NB4 (cell line): ENCODE measurements around the gene TACC2.

ENCODE experiments used
- DNase-seq: peaks from one replicate; pipeline ENCODE4 v3.0.0; 2010; ENCODE audit warnings: low read depth
- H3K4me3 ChIP-seq: one replicate; pipeline ENCODE4 v1.5.1; 2011; ENCODE audit warnings: mild to moderate bottlenecking, low read depth, low read length, moderate library complexity
- MYC ChIP-seq: IDR thresholded peaks from 2 replicates; pipeline ENCODE4 v1.6.1; 2011; ENCODE audit warnings: low read depth, low read length
- POLR2A ChIP-seq: IDR thresholded peaks from 2 replicates; pipeline ENCODE4 v1.6.1; 2011; ENCODE audit warnings: mild to moderate bottlenecking; ENCODE audit not compliant: insufficient read length; ENCODE audit errors: extremely low read depth
- TF ChIP-seq, protein P1 (sequence below): IDR thresholded peaks from 2 replicates; pipeline ENCODE4 v1.6.1; 2011; ENCODE audit warnings: low read depth, low read length
- TF ChIP-seq, protein P2 (sequence below): IDR thresholded peaks from one replicate; pipeline ENCODE4 v1.5.1; 2012; ENCODE audit warnings: low read depth, low read length

TACC2 gene

DNA sequence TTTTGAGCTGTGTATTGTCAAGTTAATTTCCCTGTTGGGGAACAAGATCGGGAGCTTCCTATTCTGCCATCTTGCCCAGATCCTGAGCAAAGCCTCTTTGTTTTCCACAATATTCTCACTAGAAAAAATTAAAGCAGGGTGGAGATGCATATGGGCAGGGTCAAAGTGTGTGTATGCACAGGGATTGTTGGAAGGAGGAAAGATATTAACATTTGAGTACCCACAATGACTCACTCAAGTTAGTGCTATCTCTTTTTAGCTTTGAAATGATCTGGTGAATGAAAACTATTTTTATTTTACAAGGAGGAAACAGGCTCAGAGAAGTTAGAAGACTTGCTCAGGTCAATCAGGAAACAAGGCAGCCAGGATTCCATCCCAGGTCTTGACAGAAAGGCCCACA, 275.5 kb downstream of the TACC2 start:
- no peak for TF ChIP-seq MYC
- TF ChIP-seq, protein P1, sequence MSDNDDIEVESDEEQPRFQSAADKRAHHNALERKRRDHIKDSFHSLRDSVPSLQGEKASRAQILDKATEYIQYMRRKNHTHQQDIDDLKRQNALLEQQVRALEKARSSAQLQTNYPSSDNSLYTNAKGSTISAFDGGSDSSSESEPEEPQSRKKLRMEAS: no peak
- no peak overlapping the region for H3K4me3 ChIP-seq
- DNase-seq: no peak

DNA sequence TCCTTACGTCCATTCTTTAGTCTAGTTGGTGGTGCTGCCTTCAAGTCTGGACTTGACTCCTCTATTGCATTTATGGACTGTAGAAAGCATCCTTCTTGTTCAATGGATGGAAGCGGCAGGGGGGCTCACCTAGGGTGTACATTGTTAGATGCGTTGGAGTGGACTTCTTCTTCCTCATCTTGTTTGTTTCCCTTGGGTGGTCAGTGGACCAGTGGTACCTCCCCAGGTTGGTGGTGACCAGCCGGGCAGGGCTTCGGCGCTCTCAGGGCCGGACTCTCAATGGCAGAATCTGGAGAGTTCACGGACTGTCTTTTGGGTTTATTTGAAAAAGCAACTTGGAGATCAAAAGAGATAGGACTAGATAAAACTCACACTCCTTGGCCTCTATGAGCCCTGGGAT, 276.0 kb downstream of the TACC2 start:
- TF ChIP-seq POLR2A (no peak), MYC (no peak)
- TF ChIP-seq, protein P2, sequence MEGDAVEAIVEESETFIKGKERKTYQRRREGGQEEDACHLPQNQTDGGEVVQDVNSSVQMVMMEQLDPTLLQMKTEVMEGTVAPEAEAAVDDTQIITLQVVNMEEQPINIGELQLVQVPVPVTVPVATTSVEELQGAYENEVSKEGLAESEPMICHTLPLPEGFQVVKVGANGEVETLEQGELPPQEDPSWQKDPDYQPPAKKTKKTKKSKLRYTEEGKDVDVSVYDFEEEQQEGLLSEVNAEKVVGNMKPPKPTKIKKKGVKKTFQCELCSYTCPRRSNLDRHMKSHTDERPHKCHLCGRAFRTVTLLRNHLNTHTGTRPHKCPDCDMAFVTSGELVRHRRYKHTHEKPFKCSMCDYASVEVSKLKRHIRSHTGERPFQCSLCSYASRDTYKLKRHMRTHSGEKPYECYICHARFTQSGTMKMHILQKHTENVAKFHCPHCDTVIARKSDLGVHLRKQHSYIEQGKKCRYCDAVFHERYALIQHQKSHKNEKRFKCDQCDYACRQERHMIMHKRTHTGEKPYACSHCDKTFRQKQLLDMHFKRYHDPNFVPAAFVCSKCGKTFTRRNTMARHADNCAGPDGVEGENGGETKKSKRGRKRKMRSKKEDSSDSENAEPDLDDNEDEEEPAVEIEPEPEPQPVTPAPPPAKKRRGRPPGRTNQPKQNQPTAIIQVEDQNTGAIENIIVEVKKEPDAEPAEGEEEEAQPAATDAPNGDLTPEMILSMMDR: no peak
- TF ChIP-seq, protein P1: no peak
- H3K4me3 ChIP-seq: no peak overlapping the region
- DNase-seq: no peak

DNA sequence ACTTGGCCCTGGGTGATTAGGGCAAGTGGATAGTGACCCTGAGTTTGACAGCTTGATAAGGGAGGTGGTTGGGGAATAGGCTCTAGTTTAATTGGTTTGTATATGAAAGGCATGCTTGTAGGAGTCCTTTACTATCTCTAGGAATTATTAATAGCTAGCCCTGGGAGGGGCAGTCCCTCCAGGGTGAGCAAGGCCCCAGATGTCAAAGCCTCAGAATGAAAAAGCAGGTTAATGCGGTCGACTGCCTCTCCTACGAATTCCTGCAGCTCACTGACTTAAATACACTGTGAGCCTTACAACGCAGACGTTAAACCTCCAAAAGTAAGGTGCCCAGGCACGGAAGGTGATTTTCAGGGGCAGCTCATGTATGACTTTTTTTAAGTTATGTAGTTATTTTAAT, 276.9 kb downstream of the TACC2 start:
- DNase-seq: no peak

DNA sequence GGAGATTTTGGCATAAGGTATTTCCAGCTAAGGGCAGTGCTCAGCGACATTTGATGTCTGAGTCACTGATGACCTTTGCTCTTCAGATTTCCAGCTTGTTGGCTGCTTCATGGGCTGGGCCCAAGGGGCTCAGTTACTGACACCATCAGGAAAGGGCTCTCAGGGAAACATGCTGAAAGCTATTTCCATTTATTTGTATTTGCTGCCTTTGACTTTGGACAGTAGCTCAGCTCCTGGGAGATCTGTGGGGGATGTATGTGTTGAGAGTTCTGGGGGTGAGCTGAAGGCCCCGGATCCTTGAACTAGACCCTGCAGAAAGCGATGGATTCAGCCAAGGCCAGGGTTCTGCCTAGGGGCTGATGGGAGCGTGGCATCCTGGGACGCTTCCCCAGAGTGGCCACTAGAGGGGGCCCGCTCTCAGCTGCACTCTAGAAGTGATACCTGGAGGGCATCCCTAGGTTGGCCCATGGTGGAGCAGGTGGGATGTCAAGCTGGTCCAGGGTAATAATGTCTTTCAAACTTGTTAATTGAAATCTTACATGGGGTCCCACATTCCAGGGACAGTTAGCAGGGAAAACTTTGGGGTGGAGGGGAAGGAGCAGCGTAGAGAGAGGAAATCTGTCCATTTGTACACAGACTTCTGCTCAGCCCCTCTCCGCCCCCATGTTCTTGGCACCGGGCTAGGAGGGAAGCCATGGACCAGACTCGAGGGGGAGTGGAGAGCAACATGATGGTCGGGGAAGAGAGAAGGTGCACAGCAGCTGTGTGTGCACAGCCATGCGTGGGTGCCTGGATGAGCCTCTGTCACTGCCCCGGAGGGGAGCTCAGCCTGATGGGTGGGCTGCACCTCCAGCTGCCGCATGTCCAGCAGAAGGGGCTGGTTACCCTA, 279.1 kb downstream of the TACC2 start:
- peak; percentile 49 for DNase-seq
- no peak overlapping the region for H3K4me3 ChIP-seq
- no peak for TF ChIP-seq POLR2A
- TF ChIP-seq, protein P2: peak; percentile 98
- TF ChIP-seq, protein P1: peak; percentile 22; the same call in 1 of the 2 replicates

More for the DNA sequence above, 276.9 kb downstream of the TACC2 start:
- TF ChIP-seq MYC: no peak
- no peak overlapping the region for H3K4me3 ChIP-seq

DNA sequence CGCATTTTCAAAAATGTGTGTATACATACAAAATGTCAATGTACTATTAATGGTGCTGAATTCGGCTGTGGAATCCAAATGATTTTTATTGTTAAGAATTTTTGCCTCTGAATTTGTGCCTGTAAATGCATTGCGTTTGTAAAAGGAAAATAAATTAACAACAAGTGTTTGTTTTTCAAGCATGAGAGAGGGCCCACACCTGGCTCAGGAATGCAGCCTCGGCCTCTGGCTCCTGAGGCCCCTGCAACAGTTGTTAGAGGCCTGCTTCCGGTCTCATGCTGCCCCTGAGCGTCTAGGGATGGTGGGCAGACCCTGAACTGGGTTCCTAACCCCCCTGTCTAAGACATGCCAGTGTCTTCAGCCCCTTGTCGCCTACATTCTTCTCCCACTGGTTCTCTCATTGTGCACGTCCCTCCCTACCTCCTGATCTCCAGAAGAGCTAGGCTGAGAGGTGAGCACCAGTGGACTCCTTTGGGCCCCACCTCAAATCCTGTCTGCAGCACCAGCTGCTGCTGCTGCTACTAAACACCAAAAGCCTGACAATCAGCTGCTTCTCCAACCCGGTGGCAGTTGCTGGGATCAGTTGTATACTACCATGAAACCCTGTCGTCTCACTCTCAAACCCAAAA, 280.2 kb downstream of the TACC2 start:
- no peak for DNase-seq
- TF ChIP-seq POLR2A (no peak), MYC (no peak)
- TF ChIP-seq, protein P1: no peak
- TF ChIP-seq, protein P2: no peak
- H3K4me3 ChIP-seq: no peak overlapping the region

DNA sequence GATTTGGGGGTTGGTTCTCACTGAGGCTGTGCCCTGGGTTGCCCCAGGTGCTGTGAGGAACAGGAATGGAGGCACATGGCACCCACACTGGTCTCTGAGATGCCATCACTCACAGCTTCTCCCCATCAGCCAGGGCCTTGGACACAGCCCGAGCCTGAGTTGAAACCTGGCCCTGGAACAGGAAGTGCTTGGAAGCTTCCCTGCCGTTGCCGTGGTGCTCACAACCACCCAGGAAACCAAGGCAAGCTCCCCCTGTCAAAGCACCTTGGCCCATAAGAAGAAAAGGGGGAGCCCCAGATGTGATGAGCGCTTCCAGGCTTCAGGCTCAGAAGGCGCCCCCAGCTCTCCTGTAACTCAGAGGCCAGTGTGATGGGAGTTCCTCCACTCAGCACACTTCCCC, 282.1 kb downstream of the TACC2 start, which contains the start of gene BTBD16:
Gene BTBD16, plus strand, starts transcription at position 221 of the 400 bp plus-strand sequence. CDS start 3,786 bp downstream, outside the sequence.
- no peak within 1 kb of the TSS for H3K4me3 ChIP-seq
- DNase-seq: no peak
- TF ChIP-seq, protein P2: no peak
- TF ChIP-seq, protein P1: no peak
- TF ChIP-seq POLR2A: no peak
- no peak for TF ChIP-seq MYC
